Activated CD8-positive, alpha-beta T cell treated with anti-CD3 and anti-CD28 coated beads for 36 hours (primary cell): Measurements from ENCODE around the gene AK4. TPM values are rescaled to one million over a fixed set of nuclear protein-coding genes. Genes with fewer than 3 reads are reported as not detected.
A peak's percentile ranks its signal among the peaks of the same experiment; 100 is the strongest.
"Not testable (repeated sequence)": the region's sequence is repeated elsewhere in the genome, so short reads cannot be mapped to it uniquely, and the experiment has no call there.

ENCODE experiments used
- ATAC-seq: fragments of 200-7000 bp; cut with Tn5 transposase; one replicate; pipeline ENCODE4 v1.10.0; 2021; ENCODE audit warnings: mild to moderate bottlenecking, moderate library complexity
- CTCF ChIA-PET: fragments of 350-600 bp; sonication (Branson Sonifier 250); formaldehyde crosslinking; loops from one replicate; lab custom pipeline; 2021; ENCODE audit warnings: antibody characterized with exemption; lab: Charles Lee
- POLR2A ChIA-PET: fragments of 350-600 bp; sonication (Branson Sonifier 250); formaldehyde crosslinking; loops from one replicate; lab custom pipeline; 2021; ENCODE audit warnings: antibody characterized with exemption; lab: Charles Lee
- DNase-seq: peaks from one replicate; pipeline ENCODE4 v3.0.0-alpha.2; 2020
- H3K27ac Mint-ChIP-seq: one replicate; pipeline ENCODE4 v1.8.0; 2021; ENCODE audit warnings: mild to moderate bottlenecking, mixed read lengths
- H3K27me3 Mint-ChIP-seq: one replicate; pipeline ENCODE4 v1.8.0; 2021; ENCODE audit warnings: mixed read lengths
- H3K36me3 Mint-ChIP-seq: one replicate; pipeline ENCODE4 v1.8.0; 2021; ENCODE audit warnings: low read depth, mixed read lengths
- H3K4me1 Mint-ChIP-seq: one replicate; pipeline ENCODE4 v1.8.0; 2021; ENCODE audit warnings: low read depth, mixed read lengths
- H3K4me3 Mint-ChIP-seq: one replicate; pipeline ENCODE4 v1.8.0; 2021; ENCODE audit warnings: mild to moderate bottlenecking, moderate library complexity, mixed read lengths
- H3K9me3 Mint-ChIP-seq: one replicate; pipeline ENCODE4 v1.8.0; 2021; ENCODE audit warnings: mixed read lengths
- intact Hi-C: fragments of 100-400 bp; cut with micrococcal nuclease; formaldehyde crosslinking; loops from one replicate; pipeline ENCODE4 v1.10.0; 2022
- total RNA-seq, 2 experiments: library from RNA; stranded (reverse); gene quantifications; one replicate each; pipeline ENCODE4 v1.2.3, GENCODE V29; 2021
- TF ChIP-seq, protein P1 (sequence below): fragments of 200-600 bp; IDR thresholded peaks from one replicate; pipeline ENCODE4 v1.8.0; 2022; ENCODE audit warnings: antibody characterized with exemption, mild to moderate bottlenecking

The AK4 gene
- total RNA-seq, 2 experiments from 2014 or later, result 151 to 156 TPM

DNA sequence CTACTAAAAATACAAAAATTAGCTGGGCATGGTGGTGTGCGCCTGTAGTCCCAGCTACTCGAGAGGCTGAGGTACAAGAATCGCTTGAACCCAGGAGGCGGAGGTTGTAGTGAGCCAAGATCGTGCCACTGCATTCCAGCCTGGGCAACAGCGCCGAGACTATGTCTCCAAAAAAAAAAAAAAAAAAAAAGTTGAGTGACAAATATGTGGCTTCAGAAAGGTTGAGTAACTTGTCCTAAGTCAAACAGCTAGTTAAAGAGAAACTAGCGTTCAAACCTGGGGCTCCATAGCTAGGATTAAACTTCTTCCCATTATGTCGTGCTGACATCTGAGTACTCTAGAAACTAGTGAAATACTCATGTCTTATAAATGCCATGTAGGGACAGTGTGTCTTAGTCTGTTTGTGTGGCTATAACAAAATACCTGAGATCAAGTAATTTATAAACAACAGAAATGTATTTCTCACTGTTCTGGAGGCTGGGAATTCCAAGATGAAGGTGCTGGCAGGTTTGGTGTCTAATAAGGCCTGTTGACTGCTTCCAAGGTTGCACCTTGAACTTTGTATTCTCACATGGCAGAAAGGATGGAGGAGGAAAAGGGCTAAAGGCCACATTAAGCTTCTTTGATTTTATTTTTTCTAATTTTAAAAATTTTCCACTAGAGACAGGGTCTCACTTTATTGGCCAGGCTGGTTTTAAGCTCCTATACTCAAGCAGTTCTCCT, 12.0 kb downstream of the AK4 start:
- DNase-seq (no peak), ATAC-seq (no peak)
- peaks cover 2% of the 10 kb centered on the region for H3K4me1 Mint-ChIP-seq
- peaks cover 18% of the 10 kb centered on the region for H3K36me3 Mint-ChIP-seq
- CTCF ChIA-PET, result no interaction called here
- TF ChIP-seq, protein P1, sequence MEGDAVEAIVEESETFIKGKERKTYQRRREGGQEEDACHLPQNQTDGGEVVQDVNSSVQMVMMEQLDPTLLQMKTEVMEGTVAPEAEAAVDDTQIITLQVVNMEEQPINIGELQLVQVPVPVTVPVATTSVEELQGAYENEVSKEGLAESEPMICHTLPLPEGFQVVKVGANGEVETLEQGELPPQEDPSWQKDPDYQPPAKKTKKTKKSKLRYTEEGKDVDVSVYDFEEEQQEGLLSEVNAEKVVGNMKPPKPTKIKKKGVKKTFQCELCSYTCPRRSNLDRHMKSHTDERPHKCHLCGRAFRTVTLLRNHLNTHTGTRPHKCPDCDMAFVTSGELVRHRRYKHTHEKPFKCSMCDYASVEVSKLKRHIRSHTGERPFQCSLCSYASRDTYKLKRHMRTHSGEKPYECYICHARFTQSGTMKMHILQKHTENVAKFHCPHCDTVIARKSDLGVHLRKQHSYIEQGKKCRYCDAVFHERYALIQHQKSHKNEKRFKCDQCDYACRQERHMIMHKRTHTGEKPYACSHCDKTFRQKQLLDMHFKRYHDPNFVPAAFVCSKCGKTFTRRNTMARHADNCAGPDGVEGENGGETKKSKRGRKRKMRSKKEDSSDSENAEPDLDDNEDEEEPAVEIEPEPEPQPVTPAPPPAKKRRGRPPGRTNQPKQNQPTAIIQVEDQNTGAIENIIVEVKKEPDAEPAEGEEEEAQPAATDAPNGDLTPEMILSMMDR, result no peak
- intact Hi-C loops, result no loop called here
- peaks cover 10% of the 10 kb centered on the region for H3K27me3 Mint-ChIP-seq
- no peaks in the 10 kb centered on the region for H3K9me3 Mint-ChIP-seq
- no peak overlapping the region for H3K4me3 Mint-ChIP-seq
- H3K27ac Mint-ChIP-seq, result no peak overlapping the region
- POLR2A ChIA-PET, result interaction anchor here (1.5 to 2.0 kb wide), 2 partner anchors 10 to 12 kb away, joined by 5 to 7 read pairs; partner anchors contain the start of gene AK4

DNA sequence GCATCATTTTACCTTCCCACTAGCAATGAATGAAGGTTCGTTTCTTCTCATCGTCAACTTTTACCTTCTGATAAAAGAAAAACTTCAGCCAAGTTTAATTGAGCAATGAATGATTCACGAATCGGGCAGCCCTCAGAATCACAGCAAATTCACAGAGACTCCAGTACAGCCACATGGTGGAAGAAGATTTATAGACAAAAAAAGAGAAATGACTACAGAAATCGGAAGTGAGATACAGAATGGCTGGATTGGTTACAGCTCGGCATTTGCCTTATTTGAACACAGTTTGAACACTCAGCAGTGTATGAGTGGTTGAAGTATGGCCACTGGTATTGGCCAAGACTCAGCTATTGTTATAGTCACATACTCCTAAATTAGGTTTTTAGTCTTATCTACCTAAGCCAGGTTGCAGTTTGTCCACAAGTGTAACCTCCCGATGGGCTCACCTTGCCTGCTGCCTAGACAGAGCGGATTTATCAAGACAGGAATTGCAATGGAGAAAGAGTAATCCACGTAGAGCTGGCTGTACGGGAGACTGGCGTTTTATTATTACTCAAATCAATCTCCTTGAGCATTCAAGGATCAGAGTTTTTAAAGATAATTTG, 15.3 kb downstream of the AK4 start:
- DNase-seq (no peak), ATAC-seq (no peak)
- Mint-ChIP-seq H3K4me3 (no peak overlapping the region), H3K9me3 (no peaks in the 10 kb centered on the region), H3K27ac (no peak overlapping the region), H3K27me3 (peaks cover 10% of the 10 kb centered on the region), H3K4me1 (peaks cover 8% of the 10 kb centered on the region), H3K36me3 (peaks cover 14% of the 10 kb centered on the region)
- ChIA-PET POLR2A (no interaction called here), CTCF (interaction anchor here (1.1 kb wide), 1 partner anchor 88 kb away, joined by 3 read pairs; no protein-coding TSS in a partner anchor)
- intact Hi-C loops, result no loop called here
- TF ChIP-seq, protein P1, result no peak

DNA sequence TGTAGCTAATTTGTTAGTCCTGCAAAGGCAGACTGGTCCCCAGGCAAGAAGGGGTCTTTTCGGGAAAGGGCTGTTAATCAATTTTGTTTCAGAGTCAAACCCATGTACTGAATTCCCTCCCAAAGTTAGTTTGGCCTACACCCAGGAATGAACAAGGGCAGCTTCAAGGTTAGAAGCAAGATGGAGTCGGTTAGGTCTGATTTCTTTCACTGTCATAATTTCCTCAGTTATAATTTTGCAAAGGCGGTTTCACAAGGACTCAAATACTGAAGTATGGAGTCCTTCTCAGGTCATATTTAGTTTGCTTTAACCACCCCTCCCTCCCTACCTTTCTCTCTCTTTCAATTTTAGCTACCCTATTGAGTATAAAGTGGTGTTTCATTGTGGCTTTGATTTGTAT, 16.1 kb downstream of the AK4 start:
- ATAC-seq, H3K4me1 Mint-ChIP-seq, H3K27ac Mint-ChIP-seq, POLR2A ChIA-PET, DNase-seq, intact Hi-C loops, H3K9me3 Mint-ChIP-seq, H3K4me3 Mint-ChIP-seq: not testable (repeated sequence)
- CTCF ChIA-PET, result interaction anchor here (1.1 kb wide), 1 partner anchor 89 kb away, joined by 3 read pairs; no protein-coding TSS in a partner anchor
- Mint-ChIP-seq H3K27me3 (peaks cover 10% of the 10 kb centered on the region), H3K36me3 (peaks cover 14% of the 10 kb centered on the region)

DNA sequence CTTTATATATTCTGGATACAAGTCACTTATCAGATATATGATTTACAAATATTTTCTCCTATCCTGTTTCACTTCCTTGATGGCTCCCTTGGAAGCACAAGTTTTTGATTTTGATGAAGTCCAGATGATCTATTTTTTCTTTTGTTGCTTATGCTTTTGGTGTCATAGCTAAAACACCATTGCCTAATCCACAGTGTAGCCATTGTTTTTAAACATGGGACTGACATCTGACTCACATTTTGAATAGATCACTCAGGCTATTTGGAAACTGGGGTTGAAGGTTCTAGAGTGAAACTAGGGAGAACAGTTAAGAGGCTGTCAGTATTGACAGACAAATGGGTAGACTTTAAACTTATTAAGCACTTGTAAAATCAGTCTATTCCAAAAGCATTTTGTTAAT, 16.6 kb downstream of the AK4 start:
- H3K27ac Mint-ChIP-seq, result no peak overlapping the region
- DNase-seq (no peak), ATAC-seq (no peak)
- H3K36me3 Mint-ChIP-seq, result peaks cover 14% of the 10 kb centered on the region
- CTCF ChIA-PET, result interaction anchor here (1.5 kb wide), 1 partner anchor 90 kb away, joined by 4 read pairs; no protein-coding TSS in a partner anchor
- intact Hi-C loops, result no loop called here
- H3K4me1 Mint-ChIP-seq, result peaks cover 8% of the 10 kb centered on the region
- no peak overlapping the region for H3K4me3 Mint-ChIP-seq
- no peaks in the 10 kb centered on the region for H3K9me3 Mint-ChIP-seq
- H3K27me3 Mint-ChIP-seq, result peaks cover 10% of the 10 kb centered on the region
- POLR2A ChIA-PET, result no interaction called here
- TF ChIP-seq, protein P1, result no peak

DNA sequence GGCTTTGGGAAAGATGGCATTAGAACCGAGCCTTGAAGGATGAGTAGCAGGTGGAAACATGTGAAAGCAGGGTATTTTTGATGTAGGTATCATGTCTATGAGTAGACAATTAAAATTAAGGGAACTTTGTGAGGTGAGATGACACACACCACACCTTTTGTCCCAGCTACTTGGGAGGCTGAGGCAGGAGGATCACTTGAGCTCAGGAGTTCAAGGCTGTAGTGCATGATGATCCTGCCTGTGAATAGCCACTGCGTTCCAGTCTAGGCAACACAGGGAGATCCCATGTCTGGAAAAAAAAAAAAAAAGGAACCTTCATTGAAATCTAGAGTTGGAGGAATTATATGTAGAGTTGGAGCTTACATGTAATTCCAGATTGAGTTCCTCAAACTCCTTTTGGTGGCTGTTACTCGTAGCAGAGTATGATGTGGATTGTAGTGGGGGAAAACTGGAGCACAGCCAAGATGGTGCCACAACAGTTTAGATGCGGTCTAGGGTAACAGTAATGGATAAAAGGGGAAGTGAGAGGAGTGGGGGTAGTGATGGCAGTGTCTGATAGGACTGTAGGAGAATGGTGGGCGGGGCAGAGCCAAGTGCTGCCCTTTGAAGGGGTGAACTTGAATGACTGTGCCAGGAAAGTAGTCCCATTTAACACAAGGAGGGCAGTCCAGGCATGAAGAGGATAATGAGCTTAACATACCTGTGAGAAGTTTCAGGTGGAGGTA, 17.4 kb downstream of the AK4 start:
- DNase-seq (peak; percentile 4), ATAC-seq (no peak)
- no peaks in the 10 kb centered on the region for H3K9me3 Mint-ChIP-seq
- H3K27ac Mint-ChIP-seq, result no peak overlapping the region
- no peak overlapping the region for H3K4me3 Mint-ChIP-seq
- peaks cover 8% of the 10 kb centered on the region for H3K4me1 Mint-ChIP-seq
- TF ChIP-seq, protein P1, result no peak
- ChIA-PET POLR2A (interaction anchor here (1.1 kb wide), 1 partner anchor 17 kb away, joined by 3 read pairs; the partner anchor contains the start of gene AK4), CTCF (interaction anchor here (1.5 kb wide), 1 partner anchor 90 kb away, joined by 4 read pairs; no protein-coding TSS in a partner anchor)
- H3K27me3 Mint-ChIP-seq, result peaks cover 10% of the 10 kb centered on the region
- peaks cover 14% of the 10 kb centered on the region for H3K36me3 Mint-ChIP-seq
- intact Hi-C loops, result no loop called here
